Mucosa of rectum (tissue), 2 donors: Measurements from ENCODE around the gene PARD3.
"Not testable (repeated sequence)": the region's sequence is repeated elsewhere in the genome, so short reads cannot be mapped to it uniquely, and the experiment has no call there.

Source experiments
- H3K27ac ChIP-seq, 2 donors: one replicate each; pipeline ENCODE4 v1.7.0; 2013; ENCODE audit warnings: inconsistent platforms in 2 of 2, low read depth in 2 of 2, low read length in 2 of 2
- H3K27me3 ChIP-seq, 2 donors: one replicate each; pipeline ENCODE4 v1.7.0; 2013; ENCODE audit warnings: low read length in 2 of 2; ENCODE audit not compliant: control insufficient read depth in 2 of 2, insufficient read depth in 2 of 2
- H3K36me3 ChIP-seq, 2 donors: one replicate each; pipeline ENCODE4 v1.7.0; 2013; ENCODE audit warnings: low read length in 2 of 2; ENCODE audit not compliant: control insufficient read depth in 2 of 2, insufficient read depth in 2 of 2
- H3K4me1 ChIP-seq, 2 donors: one replicate each; pipeline ENCODE4 v1.7.0; 2013; ENCODE audit warnings: low read length in 2 of 2, mild to moderate bottlenecking in 1 of 2; ENCODE audit not compliant: control insufficient read depth in 2 of 2, insufficient read depth in 2 of 2
- H3K4me3 ChIP-seq, 2 donors: one replicate each; pipeline ENCODE4 v1.7.0; 2013; ENCODE audit warnings: low read length in 2 of 2
- H3K9ac ChIP-seq, 2 donors: one replicate each; pipeline ENCODE4 v1.7.0; 2013; ENCODE audit warnings: low read length in 2 of 2, low read depth in 1 of 2, mild to moderate bottlenecking in 1 of 2
- H3K9me3 ChIP-seq, 2 donors: one replicate each; pipeline ENCODE4 v1.7.0; 2013; ENCODE audit warnings: low read length in 2 of 2; ENCODE audit not compliant: control insufficient read depth in 2 of 2
- donor health status: healthy.
- donor health status: Normal muscosa, but diverticular disease.

PARD3 gene

GRCh38 chr10:34746094-34746493 lies 69.0 kb downstream of the PARD3 start:
- no peak overlapping the region for H3K27ac ChIP-seq
- H3K9me3 ChIP-seq, result no peaks in the 10 kb centered on the region
- H3K27me3 ChIP-seq, result no peaks in the 10 kb centered on the region
- peaks cover 0 to under 1% of the 10 kb centered on the region in 2 donors for H3K4me1 ChIP-seq
- H3K4me3 ChIP-seq, result no peak overlapping the region
- H3K36me3 ChIP-seq, result no peaks in the 10 kb centered on the region
- H3K9ac ChIP-seq, result no peak overlapping the region

- Histone ChIP-seq H3K27me3 (no peaks in the 10 kb centered on the region), H3K9ac (no peak overlapping the region), H3K27ac (no peak overlapping the region), H3K9me3 (no peaks in the 10 kb centered on the region), H3K4me1 (peaks cover 0 to 3% of the 10 kb centered on the region in 2 donors), H3K4me3 (no peak overlapping the region), H3K36me3 (no peaks in the 10 kb centered on the region)
Observed at GRCh38 chr10:34745244-34745643, 69.9 kb downstream of the PARD3 start.

GRCh38 chr10:34744590-34744989 lies 70.5 kb downstream of the PARD3 start:
- Histone ChIP-seq H3K9me3 (no peaks in the 10 kb centered on the region), H3K4me1 (peaks cover 0 to 6% of the 10 kb centered on the region in 2 donors), H3K27me3 (no peaks in the 10 kb centered on the region), H3K36me3 (no peaks in the 10 kb centered on the region), H3K27ac (no peak overlapping the region), H3K9ac (no peak overlapping the region), H3K4me3 (no peak overlapping the region)

GRCh38 chr10:34743814-34744213 lies 71.3 kb downstream of the PARD3 start:
- no peak overlapping the region for H3K9ac ChIP-seq
- no peaks in the 10 kb centered on the region for H3K36me3 ChIP-seq
- no peaks in the 10 kb centered on the region for H3K9me3 ChIP-seq
- peaks cover 0 to 6% of the 10 kb centered on the region in 2 donors for H3K4me1 ChIP-seq
- H3K4me3 ChIP-seq, result no peak overlapping the region
- no peak overlapping the region for H3K27ac ChIP-seq
- H3K27me3 ChIP-seq, result no peaks in the 10 kb centered on the region

- no peak overlapping the region for H3K27ac ChIP-seq
- peaks cover 3 to 11% of the 10 kb centered on the region in 2 donors for H3K4me1 ChIP-seq
- H3K27me3 ChIP-seq, result no peaks in the 10 kb centered on the region
- no peak overlapping the region for H3K9ac ChIP-seq
- H3K36me3 ChIP-seq, result no peaks in the 10 kb centered on the region
- H3K9me3 ChIP-seq, result no peaks in the 10 kb centered on the region
- no peak overlapping the region for H3K4me3 ChIP-seq
Observed at GRCh38 chr10:34742456-34742855, 72.6 kb downstream of the PARD3 start.

GRCh38 chr10:34741087-34741486 lies 74.0 kb downstream of the PARD3 start:
- H3K9ac ChIP-seq, H3K27ac ChIP-seq, H3K27me3 ChIP-seq, H3K4me3 ChIP-seq, H3K9me3 ChIP-seq, H3K36me3 ChIP-seq: not testable (repeated sequence)
- H3K4me1 ChIP-seq, result peaks cover 6 to 17% of the 10 kb centered on the region in 2 donors

GRCh38 chr10:34740321-34740720 lies 74.8 kb downstream of the PARD3 start:
- peak overlapping the region in 1 of 2 donors; percentile 3 for H3K4me3 ChIP-seq
- peak overlapping the region in 1 of 2 donors; percentile 28 for H3K27ac ChIP-seq
- H3K27me3 ChIP-seq, result no peaks in the 10 kb centered on the region
- peak overlapping the region in 1 of 2 donors; percentile 23 for H3K9ac ChIP-seq
- peaks cover 6 to 17% of the 10 kb centered on the region in 2 donors for H3K4me1 ChIP-seq
- H3K36me3 ChIP-seq, result no peaks in the 10 kb centered on the region
- H3K9me3 ChIP-seq, result no peaks in the 10 kb centered on the region

- Histone ChIP-seq H3K27ac (peak overlapping the region in 1 of 2 donors; percentile 28), H3K4me1 (peaks cover 6 to 17% of the 10 kb centered on the region in 2 donors), H3K9ac (peak overlapping the region in 1 of 2 donors; percentile 23), H3K4me3 (peak overlapping the region in 1 of 2 donors; percentile 3), H3K36me3 (no peaks in the 10 kb centered on the region), H3K9me3 (no peaks in the 10 kb centered on the region), H3K27me3 (no peaks in the 10 kb centered on the region)
Observed at GRCh38 chr10:34739915-34740314, 75.2 kb downstream of the PARD3 start.

GRCh38 chr10:34737772-34738169 lies 77.3 kb downstream of the PARD3 start:
- Histone ChIP-seq H3K9me3 (no peaks in the 10 kb centered on the region), H3K4me3 (no peak overlapping the region), H3K36me3 (no peaks in the 10 kb centered on the region), H3K9ac (no peak overlapping the region), H3K27me3 (no peaks in the 10 kb centered on the region), H3K27ac (peak overlapping the region in 1 of 2 donors; percentile 32), H3K4me1 (peaks cover 6 to 17% of the 10 kb centered on the region in 2 donors)

- H3K4me1 ChIP-seq, result peaks cover 6 to 17% of the 10 kb centered on the region in 2 donors
Observed at GRCh38 chr10:34736976-34737771, 77.9 kb downstream of the PARD3 start.

More at GRCh38 chr10:34736976-34737771, 77.9 kb downstream of the PARD3 start:
- Histone ChIP-seq H3K27ac (peak overlapping the region; percentile 32 to 35), H3K9ac (no peak overlapping the region), H3K27me3 (no peaks in the 10 kb centered on the region), H3K36me3 (no peaks in the 10 kb centered on the region), H3K9me3 (no peaks in the 10 kb centered on the region), H3K4me3 (no peak overlapping the region)
